Measurements from ENCODE around the gene LIX1.

LIX1 gene

DNA sequence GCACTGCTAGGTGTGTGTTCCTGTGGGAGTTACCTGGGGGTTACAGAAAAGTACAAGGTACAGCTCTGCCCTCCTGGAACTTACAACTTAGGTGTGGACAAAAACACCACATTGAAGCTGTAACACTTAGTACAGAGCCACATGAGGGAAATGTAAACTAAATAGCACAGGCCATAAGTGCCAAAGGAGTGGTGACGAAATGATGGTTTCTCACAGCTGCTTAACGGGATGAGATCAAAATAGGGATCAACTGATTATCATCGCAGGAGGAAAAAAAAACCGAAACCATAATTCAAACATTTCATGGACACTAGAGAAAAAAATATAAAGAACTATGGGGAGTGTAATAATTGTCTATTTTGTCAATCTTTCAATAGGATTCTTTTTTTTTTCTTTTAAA is 5.9 kb downstream of the LIX1 start:
- Histone ChIP-seq H3K27ac (ENCODE audit: poor library complexity, severe bottlenecking) (no peak overlapping the region), H3K4me1 (ENCODE audit: insufficient read depth, poor library complexity, severe bottlenecking) (no peaks in the 10 kb centered on the region), H3K36me3 (ENCODE audit: low read depth) (no peaks in the 10 kb centered on the region), H3K27me3 (ENCODE audit: insufficient read depth, poor library complexity, severe bottlenecking) (no peaks in the 10 kb centered on the region), H3K4me3 (ENCODE audit: severe bottlenecking) (no peak overlapping the region), H3K9me3 (ENCODE audit: severe bottlenecking) (no peaks in the 10 kb centered on the region)
- ATAC-seq (ENCODE audit: low read depth) (no peak), DNase-seq (ENCODE audit: low spot score) (no peak)
- no peak for TF ChIP-seq CTCF (IDR thresholded peaks at IDR 0.05; ENCODE audit: poor library complexity, severe bottlenecking)

- no peak for ATAC-seq (ENCODE audit: low read depth)
- no peak overlapping the region for H3K4me3 ChIP-seq (ENCODE audit: severe bottlenecking)
- no peaks in the 10 kb centered on the region for H3K36me3 ChIP-seq (ENCODE audit: low read depth)
- H3K27me3 ChIP-seq (ENCODE audit: insufficient read depth, poor library complexity, severe bottlenecking): no peaks in the 10 kb centered on the region
- no peaks in the 10 kb centered on the region for H3K4me1 ChIP-seq (ENCODE audit: insufficient read depth, poor library complexity, severe bottlenecking)
- H3K27ac ChIP-seq (ENCODE audit: poor library complexity, severe bottlenecking): no peak overlapping the region
- no peak for DNase-seq (ENCODE audit: low spot score)
- no peaks in the 10 kb centered on the region for H3K9me3 ChIP-seq (ENCODE audit: severe bottlenecking)
- TF ChIP-seq CTCF (IDR thresholded peaks at IDR 0.05; ENCODE audit: poor library complexity, severe bottlenecking): no peak
Measured at GRCh38 chr5:97135868-97136267, 6.5 kb downstream of the LIX1 start.

DNA sequence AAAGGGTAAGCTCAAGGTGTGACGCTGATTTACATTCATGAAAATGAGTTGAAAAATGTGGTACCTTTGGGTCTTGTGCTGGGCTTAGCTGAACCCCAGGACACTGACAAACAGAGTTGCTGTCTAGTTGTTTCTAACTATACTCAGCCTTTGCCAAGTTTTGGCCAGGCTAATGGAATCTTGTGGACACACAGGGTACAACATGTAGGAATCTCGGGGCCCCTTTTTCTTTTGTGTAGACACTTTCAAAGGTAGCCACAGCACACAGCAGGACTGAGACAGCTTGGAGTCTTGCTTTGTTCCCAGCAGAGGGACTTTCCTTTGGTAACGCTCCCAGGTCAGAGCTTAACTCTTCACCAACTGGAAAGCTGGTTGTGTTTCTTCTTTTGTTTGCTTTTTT is 7.8 kb downstream of the LIX1 start:
- no peak for TF ChIP-seq CTCF (IDR thresholded peaks at IDR 0.05; ENCODE audit: poor library complexity, severe bottlenecking)
- H3K27ac ChIP-seq (ENCODE audit: poor library complexity, severe bottlenecking): no peak overlapping the region
- no peaks in the 10 kb centered on the region for H3K27me3 ChIP-seq (ENCODE audit: insufficient read depth, poor library complexity, severe bottlenecking)
- ATAC-seq (ENCODE audit: low read depth): no peak
- H3K4me3 ChIP-seq (ENCODE audit: severe bottlenecking): no peak overlapping the region
- no peak for DNase-seq (ENCODE audit: low spot score)
- no peaks in the 10 kb centered on the region for H3K4me1 ChIP-seq (ENCODE audit: insufficient read depth, poor library complexity, severe bottlenecking)
- H3K9me3 ChIP-seq (ENCODE audit: severe bottlenecking): no peaks in the 10 kb centered on the region
- no peaks in the 10 kb centered on the region for H3K36me3 ChIP-seq (ENCODE audit: low read depth)

DNA sequence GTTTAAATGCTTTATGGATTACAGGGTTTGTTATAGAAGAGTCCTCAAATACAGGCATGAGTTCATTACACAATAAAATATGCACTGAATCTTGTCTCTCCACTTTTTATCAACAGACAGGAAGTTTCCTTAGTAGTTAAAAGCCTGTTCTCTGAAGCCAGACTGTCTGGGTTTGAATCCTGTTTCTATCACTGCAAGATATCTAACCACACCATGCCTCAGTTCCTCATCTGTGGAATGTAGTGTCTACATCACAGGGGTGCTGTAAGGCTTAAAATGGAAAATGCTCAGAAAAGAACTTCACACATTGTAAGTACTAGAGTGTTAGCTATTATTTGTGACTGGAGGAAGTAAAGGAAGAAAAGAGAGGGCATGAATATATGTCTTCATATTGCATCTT is 9.3 kb downstream of the LIX1 start:
- DNase-seq (ENCODE audit: low spot score) (no peak), ATAC-seq (ENCODE audit: low read depth) (no peak)
- Histone ChIP-seq H3K36me3 (ENCODE audit: low read depth) (no peaks in the 10 kb centered on the region), H3K27me3 (ENCODE audit: insufficient read depth, poor library complexity, severe bottlenecking) (no peaks in the 10 kb centered on the region), H3K9me3 (ENCODE audit: severe bottlenecking) (no peaks in the 10 kb centered on the region), H3K27ac (ENCODE audit: poor library complexity, severe bottlenecking) (no peak overlapping the region), H3K4me3 (ENCODE audit: severe bottlenecking) (no peak overlapping the region), H3K4me1 (ENCODE audit: insufficient read depth, poor library complexity, severe bottlenecking) (no peaks in the 10 kb centered on the region)
- TF ChIP-seq CTCF (IDR thresholded peaks at IDR 0.05; ENCODE audit: poor library complexity, severe bottlenecking): no peak

DNA sequence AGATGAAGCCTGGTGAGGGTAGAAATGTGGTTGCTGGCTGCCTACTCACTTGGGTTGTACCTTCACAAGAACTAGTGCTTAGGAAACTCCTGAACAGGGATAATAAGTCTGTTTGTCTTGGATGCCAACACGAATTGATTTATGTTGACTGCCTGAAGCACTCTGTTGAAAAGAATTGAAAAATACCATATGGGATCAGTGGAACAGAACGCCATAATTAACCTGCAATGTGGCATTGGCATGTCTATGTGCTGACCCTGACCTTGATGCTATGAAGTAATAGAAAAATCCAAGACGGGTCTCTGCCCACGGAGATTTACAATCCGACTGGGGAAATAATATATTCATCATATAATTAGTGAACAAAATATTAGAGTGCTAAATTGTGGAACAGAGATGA is 10.5 kb downstream of the LIX1 start:
- DNase-seq (ENCODE audit: low spot score): no peak
- H3K4me3 ChIP-seq (ENCODE audit: severe bottlenecking): no peak overlapping the region
- H3K4me1 ChIP-seq (ENCODE audit: insufficient read depth, poor library complexity, severe bottlenecking): no peaks in the 10 kb centered on the region
- TF ChIP-seq CTCF (IDR thresholded peaks at IDR 0.05; ENCODE audit: poor library complexity, severe bottlenecking): no peak
- H3K27me3 ChIP-seq (ENCODE audit: insufficient read depth, poor library complexity, severe bottlenecking): no peaks in the 10 kb centered on the region
- H3K36me3 ChIP-seq (ENCODE audit: low read depth): no peaks in the 10 kb centered on the region
- H3K9me3 ChIP-seq (ENCODE audit: severe bottlenecking): no peaks in the 10 kb centered on the region
- no peak overlapping the region for H3K27ac ChIP-seq (ENCODE audit: poor library complexity, severe bottlenecking)
- ATAC-seq (ENCODE audit: low read depth): no peak

Data from RWPE2 (cell line).